NCI-H146 treated with DMSO at 0.1 percent for 48 hours (cell line): ENCODE data around the gene WWOX.

Experiments used
- DNase-seq: peaks from one replicate; lab custom pipeline; 2025; ENCODE audit not compliant: unreplicated experiment; lab: John Stamatoyannopoulos, UW

WWOX gene

DNA sequence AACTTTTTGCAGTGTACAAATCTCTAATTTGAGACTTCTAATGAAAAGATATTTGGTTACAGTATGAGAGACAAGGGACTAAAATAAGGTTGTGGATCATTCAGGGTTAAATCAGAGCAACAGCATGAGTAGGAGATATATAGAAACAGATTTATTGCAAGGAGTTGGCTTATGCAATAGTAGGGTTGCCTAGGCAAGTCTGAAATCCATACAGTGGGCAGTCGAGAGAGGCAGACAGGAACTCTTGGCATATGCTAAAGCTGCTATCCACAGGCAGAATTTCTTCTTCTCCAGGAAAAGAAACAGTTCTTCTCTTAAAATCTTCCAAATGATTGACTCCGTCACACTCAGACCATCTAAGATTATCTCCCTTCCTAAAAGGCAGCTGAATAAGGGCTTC is 1000.3 kb downstream of the WWOX start:
- no peak for DNase-seq

DNA sequence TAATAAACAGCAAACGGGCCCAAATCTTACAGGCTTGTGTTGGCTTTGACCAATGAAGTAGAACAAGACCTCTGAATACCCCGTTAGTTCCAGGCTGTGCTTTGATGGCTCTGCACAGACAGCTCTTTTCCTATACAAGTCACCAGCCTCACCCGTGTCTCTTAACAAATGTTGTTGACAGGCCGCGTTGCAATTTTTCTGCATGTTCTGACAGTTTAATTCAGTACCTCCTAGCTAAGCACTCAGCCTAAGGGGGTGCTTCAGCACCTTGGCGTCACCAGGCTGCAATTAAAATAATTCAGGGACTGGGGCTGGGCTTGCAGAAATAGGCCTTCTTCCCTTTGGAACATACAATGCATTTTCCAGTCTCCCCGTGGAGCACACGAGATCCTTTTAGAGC is 1001.0 kb downstream of the WWOX start:
- DNase-seq: no peak

DNA sequence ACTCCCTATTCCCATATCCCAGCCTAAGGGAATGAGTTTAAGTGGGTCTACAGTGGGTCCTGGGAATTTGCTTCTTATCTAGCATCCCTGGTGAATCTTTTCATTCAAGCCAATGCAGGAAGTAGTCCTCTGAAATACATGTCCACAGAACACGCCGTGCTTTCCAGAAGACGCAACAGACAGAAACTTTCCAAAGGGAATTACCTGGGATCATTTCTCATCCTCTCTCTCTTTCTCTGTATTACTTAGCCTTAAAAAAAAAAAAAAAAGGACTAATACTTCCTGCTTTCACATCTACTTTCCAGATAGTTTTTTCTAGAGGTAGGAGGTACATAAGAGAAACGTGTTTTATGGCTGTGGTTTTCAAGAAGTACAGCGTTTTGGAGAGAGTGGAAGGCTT is 1002.0 kb downstream of the WWOX start:
- DNase-seq: no peak

DNA sequence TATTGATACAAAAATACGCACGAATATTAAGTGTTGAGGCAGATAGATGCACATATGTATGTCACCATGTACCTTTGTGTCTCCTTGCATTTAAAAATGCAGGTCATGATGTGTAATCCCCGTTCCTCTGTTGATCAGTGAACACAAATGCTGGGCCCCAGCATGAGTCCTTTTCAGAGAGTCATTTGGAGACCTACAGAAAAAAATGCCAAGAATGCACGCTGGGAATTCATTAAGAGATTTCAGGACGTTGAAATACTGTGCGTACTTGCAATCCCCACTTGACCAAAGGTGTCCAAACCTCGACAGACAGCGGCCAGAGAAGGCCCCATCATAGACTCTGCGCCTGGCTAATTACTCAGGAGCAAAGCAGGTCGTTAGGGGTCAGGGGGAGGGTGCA is 1005.1 kb downstream of the WWOX start:
- no peak for DNase-seq

DNA sequence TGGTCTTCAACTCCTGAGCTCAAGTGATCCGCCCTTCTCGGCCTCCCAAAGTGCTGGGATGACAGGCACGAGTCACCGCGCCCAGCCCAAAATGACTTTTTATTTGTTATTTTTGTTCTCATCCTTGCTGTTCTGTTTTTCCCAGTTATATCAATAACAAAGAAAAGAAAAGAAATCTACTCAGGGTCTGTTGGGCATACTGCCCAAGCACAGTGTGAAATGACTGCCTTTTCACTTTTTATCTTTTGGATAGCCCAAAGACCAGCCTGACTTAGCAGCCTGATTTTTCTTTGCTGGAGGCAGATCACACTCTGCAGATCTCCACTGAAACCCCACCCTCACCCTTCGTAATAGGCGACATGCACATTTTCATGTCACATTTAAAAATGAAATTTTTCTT is 1007.8 kb downstream of the WWOX start:
- DNase-seq: no peak

DNA sequence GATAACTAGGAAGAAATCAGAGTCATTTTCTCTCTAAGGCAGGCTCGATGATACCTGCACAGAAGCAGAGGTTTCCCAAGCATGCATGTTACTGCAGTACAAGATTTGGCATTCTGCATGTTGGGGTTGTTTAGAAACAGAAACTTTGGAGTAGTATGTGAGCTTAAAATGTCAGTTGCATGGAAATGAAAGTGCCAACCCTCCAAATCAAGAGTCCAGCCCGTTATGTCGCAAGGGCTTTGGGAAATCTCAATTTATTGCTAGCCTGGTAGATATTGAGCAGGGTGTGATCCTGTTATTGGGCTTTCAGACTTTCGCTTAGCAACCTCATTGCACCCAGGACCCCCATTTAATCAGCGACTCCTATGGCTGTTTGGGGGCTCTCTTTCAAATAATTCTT is 1010.3 kb downstream of the WWOX start:
- DNase-seq: no peak

DNA sequence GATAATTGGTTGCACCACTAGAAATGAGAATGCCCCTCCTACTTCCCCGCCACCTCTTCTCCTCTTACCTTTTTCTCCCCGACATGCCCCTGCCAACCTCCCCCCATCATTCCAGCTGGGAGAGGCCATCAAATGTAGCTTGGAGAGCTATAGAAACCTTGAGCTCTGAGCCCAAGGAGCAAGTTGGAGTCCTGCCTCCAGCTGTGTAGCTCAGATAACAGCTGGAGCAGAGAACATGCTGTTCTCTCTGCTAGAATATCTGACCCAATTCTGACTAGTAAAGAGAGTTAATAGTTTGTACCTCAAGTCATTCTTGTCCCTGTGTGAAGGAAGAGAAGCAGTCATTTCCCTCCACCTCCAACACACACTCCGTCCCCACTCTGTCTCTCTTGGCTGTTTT is 1010.8 kb downstream of the WWOX start:
- DNase-seq: no peak

DNA sequence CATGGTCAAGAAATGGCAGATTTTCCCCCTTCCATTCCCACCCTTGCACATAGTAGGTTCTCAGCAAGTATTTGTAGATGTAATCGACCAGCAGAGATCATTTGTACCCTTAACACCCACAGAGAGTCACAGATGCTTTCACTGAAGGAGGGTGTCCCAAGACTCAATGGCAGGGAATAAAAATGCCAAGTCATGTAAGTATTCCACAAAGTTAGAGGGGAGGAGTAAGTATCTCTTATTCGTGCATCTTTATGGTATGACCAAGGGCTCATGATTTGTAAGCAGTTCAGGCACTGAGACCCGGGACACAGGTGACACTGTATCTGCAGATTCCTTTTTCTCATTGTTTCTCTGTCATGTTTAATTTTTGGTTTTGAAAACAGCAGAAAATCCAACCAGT is 1011.5 kb downstream of the WWOX start:
- no peak for DNase-seq

DNA sequence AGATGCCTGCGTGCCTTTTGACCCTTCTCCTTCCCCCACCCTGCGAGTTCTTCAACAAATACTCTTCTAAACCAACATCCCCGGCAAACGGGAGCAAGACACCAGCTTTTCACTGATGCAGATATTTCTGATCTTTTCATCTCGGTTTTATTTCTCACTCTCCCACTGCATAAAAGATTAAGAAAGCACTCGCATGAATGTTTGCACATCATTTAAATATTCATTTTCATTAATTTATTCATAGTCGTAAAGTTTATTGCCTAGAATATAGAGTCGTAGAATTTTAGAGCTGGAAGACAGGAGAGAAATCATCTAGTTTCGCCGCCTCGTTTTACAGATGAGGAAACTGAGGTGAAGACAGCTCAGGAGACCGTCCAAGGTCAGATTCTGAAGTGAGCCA is 1013.0 kb downstream of the WWOX start:
- DNase-seq: no peak

DNA sequence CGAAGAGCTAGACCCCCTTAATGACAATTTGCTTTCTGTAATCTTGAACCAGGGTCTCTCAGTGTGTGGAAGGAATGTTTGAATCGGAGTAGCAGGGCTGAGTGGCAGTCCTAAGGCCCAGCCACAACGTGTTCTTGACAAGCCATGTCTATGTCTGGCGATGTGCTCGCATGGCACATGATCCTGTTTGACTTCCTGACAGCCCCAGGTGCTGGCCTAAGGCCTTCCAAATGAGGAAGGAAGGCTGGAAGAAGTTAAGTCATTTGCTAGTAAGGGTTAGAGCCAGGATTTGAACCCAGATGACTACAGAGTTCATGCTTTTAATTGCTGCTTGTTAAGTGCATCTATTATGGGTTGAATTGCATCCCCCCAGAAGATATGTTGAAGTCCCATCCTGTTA is 1014.4 kb downstream of the WWOX start:
- DNase-seq: no peak

DNA sequence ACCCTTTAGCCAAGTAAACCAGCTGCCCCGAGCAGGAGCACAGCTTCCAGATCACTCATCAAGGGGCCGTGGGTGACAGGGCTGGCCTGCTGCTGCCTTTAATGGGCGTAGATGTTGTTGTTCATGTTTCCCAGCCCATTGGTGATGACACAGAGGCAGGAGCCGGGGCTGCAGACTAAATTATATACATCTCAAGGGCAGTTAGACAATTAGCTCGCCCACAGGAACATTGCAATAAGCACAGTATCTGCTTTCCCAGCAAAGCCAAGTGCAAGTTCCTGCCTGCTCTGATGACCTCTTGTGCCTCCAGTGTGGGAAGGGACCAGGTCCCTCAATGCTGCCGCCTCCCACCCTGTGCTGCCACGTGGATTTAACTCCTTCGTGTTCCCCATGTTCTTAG is 1015.3 kb downstream of the WWOX start:
- no peak for DNase-seq

DNA sequence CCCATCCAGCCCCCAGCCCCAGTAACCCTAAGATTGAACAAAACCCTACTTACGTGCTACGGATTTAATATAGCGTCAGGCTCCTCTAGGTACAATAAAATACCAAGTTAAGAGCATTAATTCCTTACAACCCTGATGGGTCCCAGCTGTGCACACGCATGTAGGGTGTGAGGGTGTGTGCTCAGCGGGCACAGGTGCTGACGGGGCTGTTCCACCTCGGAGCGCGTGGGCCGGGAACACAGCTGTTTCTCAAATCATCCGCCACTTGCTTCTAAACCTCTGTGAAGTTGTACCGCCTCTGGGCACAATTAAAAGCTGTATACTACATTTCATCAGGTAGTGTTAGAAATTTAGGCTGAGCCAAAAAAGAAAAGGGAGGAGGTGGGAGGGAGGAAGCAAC is 1022.5 kb downstream of the WWOX start:
- no peak for DNase-seq

DNA sequence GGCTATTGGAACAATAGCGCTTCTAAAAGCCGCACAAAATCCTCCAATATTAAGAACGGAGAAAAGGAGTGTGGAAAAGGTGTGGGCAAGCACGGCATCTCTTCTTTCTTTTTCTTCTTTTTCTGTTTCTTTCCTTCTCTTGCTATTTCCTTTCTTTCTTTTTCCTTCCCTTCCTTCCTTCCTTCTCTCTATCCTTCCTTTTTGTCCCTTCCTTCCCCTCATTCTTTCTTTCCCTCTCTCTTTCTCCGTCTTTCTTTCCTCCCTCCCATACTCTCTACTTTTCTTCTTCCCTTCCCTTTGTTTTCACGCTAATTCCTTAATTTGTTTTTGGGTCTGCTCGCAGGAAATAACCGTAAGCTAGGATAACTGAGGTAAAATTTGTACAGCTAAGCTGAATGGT is 1022.9 kb downstream of the WWOX start:
- no peak for DNase-seq

DNA sequence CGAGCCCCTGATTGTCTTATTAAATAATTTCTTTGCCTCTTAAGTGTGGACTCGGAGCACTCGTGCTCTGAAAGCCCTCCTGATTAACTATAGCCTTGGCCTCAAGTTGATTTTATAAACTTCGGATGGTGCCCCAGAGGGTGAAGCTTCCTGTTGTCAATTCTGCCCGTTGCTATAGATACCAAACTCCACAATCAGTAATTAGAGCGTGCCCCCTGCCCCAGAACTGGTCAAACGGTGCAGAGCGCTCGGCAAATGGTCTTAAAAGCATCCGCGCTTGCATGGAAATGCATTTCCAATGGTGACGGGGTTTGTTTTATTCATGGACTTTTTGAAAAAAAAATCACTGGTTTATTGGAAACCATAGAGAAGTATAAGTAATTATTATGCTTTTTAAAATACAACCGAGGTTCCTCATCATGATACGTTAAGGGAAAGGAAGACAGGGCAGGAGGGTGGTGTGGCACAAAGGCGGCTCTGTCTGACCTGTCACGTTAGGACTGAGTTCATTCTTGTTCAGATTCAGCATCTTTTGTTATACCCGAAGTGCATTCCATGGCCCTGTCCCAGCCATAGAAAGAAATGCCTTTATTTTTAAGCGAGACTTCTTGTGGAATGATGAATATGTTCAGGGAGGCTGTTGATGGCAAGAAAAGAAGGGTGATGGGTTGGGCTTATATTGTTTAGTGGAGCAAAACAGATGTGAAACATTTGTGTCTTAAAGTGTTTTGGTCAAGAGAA is 1024.7 kb downstream of the WWOX start:
- DNase-seq: no peak

DNA sequence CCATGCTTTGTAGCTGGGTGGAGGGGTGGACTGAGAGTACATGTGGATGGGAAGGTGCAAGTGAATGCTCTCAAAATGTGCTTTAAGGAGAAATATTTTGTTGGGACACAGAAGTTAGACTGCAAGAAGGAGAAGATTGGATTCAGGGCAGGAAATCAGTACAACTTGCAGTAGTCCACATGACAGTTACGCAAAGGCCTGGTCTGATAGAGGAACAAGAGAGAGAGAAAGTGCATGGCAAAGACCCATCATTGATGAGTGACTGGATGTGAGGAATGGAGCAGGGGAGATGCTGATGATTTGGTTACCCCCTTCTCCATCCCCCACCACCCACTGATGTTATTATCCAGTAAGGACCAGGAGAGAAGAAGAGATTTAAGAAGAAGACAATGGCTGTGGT is 1028.3 kb downstream of the WWOX start:
- no peak for DNase-seq

DNA sequence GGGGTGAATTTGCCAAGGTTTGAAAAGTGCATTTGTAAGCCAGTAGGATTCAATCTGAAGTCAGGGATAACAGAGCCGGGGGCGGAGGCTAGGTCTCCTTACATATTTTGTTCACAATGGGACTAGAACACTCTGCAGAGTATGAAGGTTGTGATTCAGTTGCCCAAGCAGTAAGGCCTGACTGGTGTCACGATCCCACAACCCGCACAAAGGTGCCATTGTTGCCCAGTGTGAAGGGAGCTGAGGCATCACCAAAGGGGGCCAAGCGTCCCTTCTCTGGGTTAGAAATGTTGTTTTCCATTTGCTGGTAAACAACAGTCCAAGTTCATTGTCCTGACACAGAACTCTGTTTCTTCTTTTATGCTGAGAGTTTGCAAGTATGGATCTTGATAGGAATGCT is 1029.3 kb downstream of the WWOX start:
- no peak for DNase-seq

DNA sequence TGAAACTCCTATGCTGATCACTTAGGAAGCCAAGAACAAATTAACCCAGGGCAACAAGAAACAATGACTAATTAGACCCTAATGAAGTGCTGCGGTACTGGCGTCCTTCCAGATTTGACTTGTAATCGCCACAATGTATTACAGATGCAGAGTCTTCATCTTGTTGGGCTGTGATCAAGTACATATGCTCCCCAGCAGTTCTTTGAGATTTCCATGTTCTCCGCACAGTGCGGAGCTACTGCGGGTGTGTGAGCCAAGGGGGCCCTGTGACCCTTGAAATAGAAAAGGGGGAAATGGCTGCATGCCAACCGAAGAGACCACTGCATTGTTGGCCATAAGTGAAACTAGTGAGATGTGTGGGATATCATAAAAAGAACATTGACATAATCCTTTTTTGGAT is 1031.2 kb downstream of the WWOX start:
- DNase-seq: no peak

DNA sequence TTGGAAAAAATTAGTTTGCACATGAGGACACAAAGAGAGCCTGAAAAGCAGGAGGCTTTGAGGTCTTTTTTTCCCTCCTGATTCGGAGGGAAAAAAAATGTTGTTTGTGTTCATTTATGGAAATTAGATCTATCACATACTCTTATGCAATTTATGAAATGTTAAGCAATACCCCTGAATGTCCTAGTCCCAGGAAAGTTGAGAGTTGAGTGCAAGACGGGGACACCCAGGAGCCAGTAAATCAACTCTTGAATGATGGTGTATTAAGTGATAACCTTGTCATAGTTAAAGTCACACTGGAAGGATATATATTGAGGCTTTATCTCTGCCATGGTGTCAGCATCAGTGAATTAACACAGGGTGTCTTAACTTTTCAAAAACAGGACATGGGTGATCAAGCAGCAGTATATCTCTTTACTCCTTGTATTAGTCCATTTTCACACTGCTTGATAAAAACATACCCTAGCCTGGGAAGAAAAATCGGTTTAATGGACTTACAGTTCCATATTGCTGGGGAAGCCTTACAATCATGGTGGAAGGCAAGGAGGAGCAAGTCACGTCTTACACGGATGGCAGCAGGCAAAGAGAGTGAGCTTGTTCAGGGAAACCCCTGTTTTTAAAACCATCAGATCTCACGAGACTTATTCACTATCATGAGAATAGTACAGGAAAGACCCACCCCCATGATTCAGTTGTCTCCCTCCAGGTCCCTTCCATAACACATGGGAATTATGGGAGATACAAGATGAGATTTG is 1032.0 kb downstream of the WWOX start:
- DNase-seq: no peak

DNA sequence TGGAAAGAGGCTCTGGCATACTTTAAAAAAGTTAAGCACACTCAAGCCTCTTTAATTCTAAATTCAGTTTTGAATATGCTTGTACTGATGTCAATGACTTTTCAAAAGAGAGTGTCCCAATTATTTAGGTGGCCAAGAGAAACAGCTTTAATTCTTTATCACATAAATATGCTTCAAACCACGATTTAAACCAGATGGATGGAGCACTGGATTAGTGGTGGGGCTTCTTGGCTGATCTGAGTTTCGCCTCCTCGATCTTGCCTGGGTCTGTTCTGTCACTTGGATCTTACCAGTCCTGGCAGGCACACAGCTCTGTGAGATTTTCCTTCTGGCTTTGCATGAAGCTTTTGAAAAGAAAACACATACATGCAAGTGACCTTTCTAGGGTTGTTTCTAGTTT is 1033.2 kb downstream of the WWOX start:
- DNase-seq: no peak

DNA sequence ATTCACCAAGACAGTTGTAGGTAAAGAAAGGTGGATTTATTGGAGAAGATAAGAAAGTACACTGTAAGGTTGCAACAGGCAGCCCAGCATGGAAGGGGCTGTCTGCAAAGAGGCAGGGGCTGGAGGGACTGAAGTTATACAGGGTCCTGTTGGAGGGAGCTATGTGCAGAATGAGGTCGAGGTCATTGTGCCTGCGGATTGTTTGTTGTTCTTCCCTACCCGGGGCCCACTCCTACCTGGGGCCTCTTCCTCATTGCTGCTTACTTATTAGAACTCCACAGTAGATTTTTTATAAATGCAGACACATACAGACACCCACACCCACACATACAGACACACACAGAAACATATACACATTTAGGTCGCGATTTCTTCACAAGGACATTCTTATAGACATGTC is 1034.8 kb downstream of the WWOX start:
- no peak for DNase-seq

DNA sequence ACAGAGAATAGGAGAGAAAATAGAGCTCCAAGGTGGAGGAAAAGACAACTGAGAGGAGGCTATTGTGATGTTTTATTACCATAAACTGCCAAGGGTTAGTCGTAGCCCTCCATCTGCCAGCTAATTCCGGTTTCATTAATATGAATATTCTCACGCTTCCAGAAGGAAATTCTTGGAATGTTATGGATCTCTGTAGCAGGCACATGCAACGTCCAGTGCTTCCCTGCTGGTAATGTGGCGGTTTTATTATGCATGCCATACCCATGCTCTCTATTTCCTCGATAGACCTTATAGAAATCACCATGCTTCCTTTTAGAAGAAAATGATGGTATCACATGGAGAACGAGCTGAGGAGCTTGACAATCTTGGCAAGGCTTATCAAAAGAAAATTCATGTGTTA is 1037.5 kb downstream of the WWOX start:
- DNase-seq: no peak

DNA sequence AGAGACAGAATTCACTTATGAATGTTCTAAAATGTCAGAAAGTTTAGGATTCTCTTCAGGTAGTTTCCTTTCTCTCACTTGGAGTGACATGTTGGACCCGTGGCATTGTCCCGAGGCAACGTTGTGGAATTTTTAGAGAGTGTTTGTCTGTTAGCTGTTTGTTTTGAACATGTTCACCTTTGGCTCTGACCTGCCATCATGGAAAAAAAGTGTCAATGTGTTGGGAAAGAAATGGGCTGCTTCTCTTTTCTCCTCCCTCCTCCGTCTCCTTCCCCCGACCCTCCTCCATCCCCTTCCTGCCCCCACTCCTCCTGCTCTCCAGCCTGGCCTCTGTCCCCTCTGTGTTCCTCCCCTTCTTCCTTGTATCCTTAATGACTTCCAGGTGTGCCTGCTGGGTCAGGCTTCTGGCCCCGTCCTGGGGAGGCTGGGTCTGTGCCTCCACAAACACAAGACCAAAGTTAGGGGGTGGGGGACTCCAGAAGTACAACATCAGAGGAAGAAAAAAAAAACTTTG is 1038.0 kb downstream of the WWOX start:
- no peak for DNase-seq

DNA sequence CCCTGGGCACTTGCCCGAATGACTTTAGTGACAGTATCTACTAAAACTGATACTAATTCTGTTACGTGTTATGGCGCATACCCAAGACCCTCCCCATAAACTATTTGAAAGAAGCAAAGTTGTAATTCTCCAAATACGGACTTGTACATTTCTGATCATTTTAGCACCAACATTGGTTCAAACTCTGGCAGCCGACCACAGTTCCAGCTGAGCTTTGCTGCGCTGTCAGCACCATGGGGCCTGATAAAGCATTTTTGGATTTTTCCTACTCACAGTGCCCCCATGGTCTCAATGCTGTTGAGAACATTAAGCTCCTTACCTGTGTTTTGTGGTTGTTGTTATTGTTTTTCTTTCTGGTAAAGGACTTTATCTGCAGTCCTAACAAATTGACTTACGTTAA is 1040.3 kb downstream of the WWOX start:
- no peak for DNase-seq
